ENCODE results near the gene NRAP. TPM values are rescaled to one million over a fixed set of nuclear protein-coding genes. Genes with fewer than 3 reads are reported as not detected.
"Not testable (repeated sequence)": the region's sequence is repeated elsewhere in the genome, so short reads cannot be mapped to it uniquely, and the experiment has no call there.

The NRAP gene
- total RNA-seq, 1 donor, result under 0.01 TPM

DNA sequence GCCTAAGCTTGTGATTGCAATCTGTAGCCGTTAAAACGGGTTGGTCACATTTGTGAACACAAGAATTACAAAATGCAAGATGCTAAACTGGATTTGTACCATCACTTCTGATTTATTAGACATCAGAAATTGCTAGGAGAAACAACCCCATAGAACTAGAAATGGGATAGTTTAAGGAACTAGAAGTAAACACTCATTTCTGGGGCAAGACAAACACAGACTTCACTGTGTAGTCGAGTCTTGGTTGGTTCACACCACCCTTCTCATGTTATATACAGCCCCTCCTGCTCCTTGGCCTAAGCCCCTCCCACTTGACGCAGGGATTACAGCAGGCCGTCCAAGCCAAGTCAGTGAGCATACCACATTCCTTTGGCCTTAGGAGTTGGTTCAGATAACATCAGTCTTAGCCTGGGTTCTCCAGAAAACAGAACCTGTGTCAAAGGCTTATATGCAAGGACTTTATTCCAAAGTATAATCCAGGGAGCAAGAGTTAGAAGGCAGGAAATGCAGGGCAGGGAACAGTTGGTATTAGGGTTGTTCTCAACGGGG is 2.0 kb upstream of the NRAP start:
- H3K4me3 ChIP-seq (ENCODE audit: low read depth, low read length), result no peak overlapping the region
- DNase-seq (ENCODE audit: low read depth), result peak; percentile 89

DNA sequence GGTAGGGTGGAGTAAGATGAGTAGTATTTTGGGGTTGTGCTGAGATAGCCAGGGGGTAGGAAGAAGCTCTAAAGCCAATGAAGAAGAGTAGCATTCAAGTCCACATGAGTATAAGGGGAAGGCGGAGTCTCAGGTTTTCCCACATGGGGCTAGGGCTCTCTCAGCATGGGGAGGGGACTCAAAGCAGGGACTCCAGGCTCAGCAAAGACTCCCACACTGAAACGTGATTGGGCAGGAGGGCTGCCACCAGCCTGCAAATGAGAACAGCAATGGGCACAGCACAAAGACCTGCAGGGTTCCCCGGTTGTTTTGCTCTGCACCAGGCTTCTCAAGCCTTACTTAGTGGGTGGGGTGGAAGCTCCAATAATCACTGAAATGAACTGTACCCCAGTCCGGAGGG is 1.5 kb upstream of the NRAP start:
- TF ChIP-seq, protein P1, sequence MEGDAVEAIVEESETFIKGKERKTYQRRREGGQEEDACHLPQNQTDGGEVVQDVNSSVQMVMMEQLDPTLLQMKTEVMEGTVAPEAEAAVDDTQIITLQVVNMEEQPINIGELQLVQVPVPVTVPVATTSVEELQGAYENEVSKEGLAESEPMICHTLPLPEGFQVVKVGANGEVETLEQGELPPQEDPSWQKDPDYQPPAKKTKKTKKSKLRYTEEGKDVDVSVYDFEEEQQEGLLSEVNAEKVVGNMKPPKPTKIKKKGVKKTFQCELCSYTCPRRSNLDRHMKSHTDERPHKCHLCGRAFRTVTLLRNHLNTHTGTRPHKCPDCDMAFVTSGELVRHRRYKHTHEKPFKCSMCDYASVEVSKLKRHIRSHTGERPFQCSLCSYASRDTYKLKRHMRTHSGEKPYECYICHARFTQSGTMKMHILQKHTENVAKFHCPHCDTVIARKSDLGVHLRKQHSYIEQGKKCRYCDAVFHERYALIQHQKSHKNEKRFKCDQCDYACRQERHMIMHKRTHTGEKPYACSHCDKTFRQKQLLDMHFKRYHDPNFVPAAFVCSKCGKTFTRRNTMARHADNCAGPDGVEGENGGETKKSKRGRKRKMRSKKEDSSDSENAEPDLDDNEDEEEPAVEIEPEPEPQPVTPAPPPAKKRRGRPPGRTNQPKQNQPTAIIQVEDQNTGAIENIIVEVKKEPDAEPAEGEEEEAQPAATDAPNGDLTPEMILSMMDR (IDR thresholded peaks at IDR 0.05; ENCODE audit: insufficient read depth, low read depth, low read length), result no peak
- H3K4me3 ChIP-seq (ENCODE audit: low read depth, low read length), result no peak overlapping the region
- no peak for DNase-seq (ENCODE audit: low read depth)

More for the DNA sequence above, 2.0 kb upstream of the NRAP start:
- TF ChIP-seq, protein P1 (IDR thresholded peaks at IDR 0.05; ENCODE audit: insufficient read depth, low read depth, low read length), result no peak

DNA sequence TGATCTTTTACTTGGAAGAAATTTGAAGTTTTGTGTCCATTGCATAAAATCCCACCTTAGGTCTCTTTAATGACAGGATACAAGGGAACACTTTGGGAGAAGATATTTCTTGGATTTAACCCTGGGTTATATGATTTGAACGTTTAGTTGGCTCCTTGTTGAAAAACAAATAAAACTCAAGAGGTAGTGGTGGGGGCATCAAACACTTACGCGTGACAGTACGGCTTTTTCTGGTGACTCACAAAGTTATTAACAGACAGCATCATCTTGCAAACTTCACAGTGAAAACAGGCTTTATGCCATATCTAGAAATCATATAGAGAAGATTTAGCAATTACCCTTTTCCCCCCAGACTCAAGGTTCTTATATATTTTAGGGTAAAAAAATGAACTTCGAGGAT is 699 bp downstream of the NRAP start:
- no peak overlapping the region for H3K4me3 ChIP-seq (ENCODE audit: low read depth, low read length)
- TF ChIP-seq, protein P1 (IDR thresholded peaks at IDR 0.05; ENCODE audit: insufficient read depth, low read depth, low read length), result no peak
- no peak for DNase-seq (ENCODE audit: low read depth)

DNA sequence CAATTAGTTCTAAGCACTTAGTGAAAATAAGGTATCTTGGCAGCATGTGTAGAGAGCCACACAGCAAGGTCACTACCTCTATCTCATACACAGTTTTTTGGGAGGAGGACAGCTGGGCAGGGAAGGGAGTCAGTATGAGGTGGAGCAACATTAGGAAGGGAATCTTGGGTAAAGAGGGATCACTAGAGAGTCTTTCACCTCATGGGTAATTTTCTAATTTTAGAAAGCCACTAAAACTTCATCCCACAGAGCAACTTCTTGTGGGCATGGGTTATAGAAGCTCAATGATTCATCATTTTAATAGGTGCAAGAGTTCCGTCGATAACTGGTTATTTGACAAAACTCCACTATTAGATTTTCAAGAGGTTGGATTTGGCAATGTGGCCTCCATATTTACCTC is 2.5 kb downstream of the NRAP start:
- TF ChIP-seq, protein P1 (IDR thresholded peaks at IDR 0.05; ENCODE audit: insufficient read depth, low read depth, low read length), result no peak
- H3K4me3 ChIP-seq (ENCODE audit: low read depth, low read length), result no peak overlapping the region
- no peak for DNase-seq (ENCODE audit: low read depth)

DNA sequence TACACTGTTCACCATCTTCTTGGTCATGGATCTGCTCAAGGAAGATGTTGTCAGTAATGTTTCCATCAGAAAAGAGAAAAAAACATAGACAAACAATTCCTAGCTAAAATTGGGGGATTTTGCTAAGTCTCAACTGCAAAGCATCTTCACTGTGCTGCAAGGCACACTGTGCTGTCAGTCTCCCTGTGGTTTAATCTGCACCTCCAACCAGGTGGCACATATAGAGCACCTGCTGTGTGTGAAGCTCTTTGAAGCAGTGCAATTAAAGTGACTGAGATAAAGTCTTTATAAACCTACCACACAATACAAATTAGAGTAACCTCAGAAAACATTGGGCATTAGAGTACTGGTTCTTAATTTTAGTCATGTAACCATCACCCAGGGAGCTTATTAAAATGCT is 6.3 kb downstream of the NRAP start:
- H3K4me3 ChIP-seq (ENCODE audit: low read depth, low read length), result no peak overlapping the region
- DNase-seq (ENCODE audit: low read depth), result no peak
- TF ChIP-seq, protein P1 (IDR thresholded peaks at IDR 0.05; ENCODE audit: insufficient read depth, low read depth, low read length), result no peak

DNA sequence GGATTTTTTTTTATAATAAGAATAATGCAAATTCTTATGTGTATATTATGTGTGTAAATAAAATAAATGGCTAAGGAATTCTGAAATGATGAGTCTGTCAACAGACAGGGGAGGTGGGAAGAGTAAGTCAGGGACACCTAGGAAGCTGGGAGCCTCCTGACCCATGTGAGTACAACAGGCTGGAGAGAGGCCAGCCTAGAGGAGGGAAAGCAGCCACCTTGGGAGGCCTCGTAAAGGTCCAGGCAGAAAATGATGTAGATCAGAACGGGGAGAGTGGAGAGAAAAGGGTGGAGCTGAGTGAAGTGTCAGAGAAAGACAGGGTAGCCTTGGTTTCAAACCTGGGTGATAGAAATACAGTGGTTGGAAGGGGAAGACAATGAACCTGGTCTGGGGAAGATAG is 6.9 kb downstream of the NRAP start:
- TF ChIP-seq, protein P1 (IDR thresholded peaks at IDR 0.05; ENCODE audit: insufficient read depth, low read depth, low read length), result no peak
- DNase-seq (ENCODE audit: low read depth), result no peak

DNA sequence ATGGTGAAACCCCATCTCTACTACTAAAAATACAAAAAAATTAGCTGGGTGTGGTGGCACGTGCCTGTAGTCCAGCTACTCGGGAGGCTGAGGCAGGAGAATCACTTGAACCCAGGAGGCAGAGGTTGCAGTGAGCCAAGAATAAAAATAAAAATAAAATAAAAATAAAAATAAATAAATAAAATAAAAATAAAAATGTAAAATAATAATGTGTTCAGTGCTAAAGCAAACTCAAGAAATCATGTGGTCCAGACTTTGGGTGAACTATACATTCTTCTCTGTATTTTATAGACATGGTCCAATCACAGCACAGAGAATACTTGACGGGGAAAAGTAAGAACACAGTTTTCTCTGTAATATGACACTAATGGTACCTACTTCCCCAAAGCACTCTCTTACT is 11.4 kb downstream of the NRAP start:
- DNase-seq (ENCODE audit: low read depth); H3K4me3 ChIP-seq (ENCODE audit: low read depth, low read length): not testable (repeated sequence)

More for the DNA sequence above, 6.9 kb downstream of the NRAP start:
- no peak overlapping the region for H3K4me3 ChIP-seq (ENCODE audit: low read depth, low read length)
